Panc1 (cell line): ENCODE results near the gene RRM2. TPM values are rescaled to one million over a fixed set of nuclear protein-coding genes. Genes with fewer than 3 reads are reported as not detected.

Experiments used
- ATAC-seq: fragments of 200-7000 bp; cut with Tn5 transposase; 2 replicates; pipeline ENCODE4 v1.9.1; 2020; ENCODE audit warnings: mild to moderate bottlenecking, moderate library complexity
- BruUV-seq: library from RNA; stranded (reverse); fragments of 400-500 nt; replicated peaks from 2 replicates; lab custom pipeline; 2021; lab: Mats Ljungman, UMichigan
- CTCF ChIA-PET: fragments of 300-600 bp; sonication (Branson Sonifier 250); formaldehyde crosslinking; loops from one replicate; lab custom pipeline; 2022; ENCODE audit warnings: antibody characterized with exemption; lab: Charles Lee
- POLR2A ChIA-PET: fragments of 300-600 bp; sonication (Branson Sonifier 250); formaldehyde crosslinking; loops from one replicate; lab custom pipeline; 2022; ENCODE audit warnings: antibody characterized with exemption; lab: Charles Lee
- DNase-seq: peaks from one replicate; pipeline ENCODE4 v3.0.0-alpha.2; 2010; ENCODE audit warnings: low read depth, low spot score
- H3K27ac ChIP-seq: 2 replicates; pipeline ENCODE4 v1.5.1; 2011; ENCODE audit warnings: mild to moderate bottlenecking, low read length, inconsistent platforms
- H3K27me3 ChIP-seq: fragments of 200-500 bp; sonication (Bioruptor generic); 2 replicates; pipeline ENCODE4 v1.6.0; 2014; ENCODE audit warnings: low read length, inconsistent platforms; ENCODE audit not compliant: control insufficient read depth, insufficient read depth
- H3K36me3 ChIP-seq: fragments of 200-500 bp; sonication (Bioruptor generic); 2 replicates; pipeline ENCODE4 v1.5.1; 2014; ENCODE audit warnings: inconsistent platforms, mild to moderate bottlenecking, low read length, moderate library complexity; ENCODE audit not compliant: control insufficient read depth, insufficient read depth
- H3K4me1 ChIP-seq: 2 replicates; pipeline ENCODE4 v1.5.1; 2011; ENCODE audit warnings: inconsistent platforms, mild to moderate bottlenecking, low read length, moderate library complexity; ENCODE audit not compliant: control insufficient read depth, insufficient read depth
- H3K4me3 ChIP-seq, 2 experiments: 2 replicates each; pipeline ENCODE4 v1.5.1; 2011 to 2012; ENCODE audit warnings: low read depth in 2 of 2, low read length in 2 of 2, mild to moderate bottlenecking in 2 of 2, inconsistent platforms in 1 of 2, moderate library complexity in 1 of 2
- H3K9me3 ChIP-seq: fragments of 200-500 bp; sonication (Bioruptor generic); 2 replicates; pipeline ENCODE4 v1.5.1; 2014; ENCODE audit warnings: low read depth, mild to moderate bottlenecking, inconsistent platforms, low read length, moderate library complexity; ENCODE audit not compliant: control insufficient read depth, insufficient read depth
- POLR2AphosphoS5 ChIP-seq: IDR thresholded peaks from 2 replicates; pipeline ENCODE4 v1.6.1; 2012; ENCODE audit warnings: mild to moderate bottlenecking, low read depth, low read length, moderate library complexity
- SIN3A ChIP-seq: IDR thresholded peaks from 2 replicates; pipeline ENCODE4 v1.6.1; 2012; ENCODE audit warnings: low read depth, mild to moderate bottlenecking, low read length, moderate library complexity, borderline replicate concordance; ENCODE audit not compliant: insufficient read depth
- TCF7L2 ChIP-seq: IDR thresholded peaks from 2 replicates; pipeline ENCODE4 v1.6.1; 2011; ENCODE audit warnings: mild to moderate bottlenecking, low read depth, low read length, inconsistent platforms
- in situ Hi-C: cut with HindIII; loops from 2 replicates; pipeline ENCODE4 v1.10.0; 2016; ENCODE audit warnings: low sequenced_read_pairs, low pct_unique_long_range_greater_than_20kb
- intact Hi-C: fragments of 100-400 bp; cut with micrococcal nuclease; formaldehyde crosslinking; loops from one replicate; pipeline ENCODE4 v1.10.0; 2022; ENCODE audit not compliant: unreplicated experiment
- total RNA-seq: library from RNA; stranded (reverse); gene quantifications from one replicate; pipeline ENCODE4 v1.2.1, GENCODE V29; 2021; ENCODE audit not compliant: unreplicated experiment
- TF ChIP-seq, protein P1 (sequence below): fragments of 450-650 bp; IDR thresholded peaks from 2 replicates; pipeline ENCODE4 v1.5.1; 2017; ENCODE audit warnings: mild to moderate bottlenecking
- TF ChIP-seq, protein P2 (sequence below), 2 experiments: IDR thresholded peaks; 2 replicates each; pipeline ENCODE4 v1.6.1; 2011 to 2012; ENCODE audit warnings: low read depth in 2 of 2, control low read depth in 1 of 2, low read length in 1 of 2, mild to moderate bottlenecking in 1 of 2, moderate library complexity in 1 of 2; ENCODE audit not compliant: insufficient read depth in 1 of 2

Gene RRM2
- total RNA-seq, 1 experiment from 2014 or later, result 294 TPM

GRCh38 chr2:10119027-10119325 lies 3.6 kb upstream of the RRM2 start:
- in situ Hi-C loops (loop anchor here (25.0 kb wide), 1 partner anchor 318 kb away; the partner anchor contains the start of gene ODC1), intact Hi-C loops (no loop called here)
- ATAC-seq, result no peak
- no peaks in the 10 kb centered on the region for H3K9me3 ChIP-seq
- H3K36me3 ChIP-seq, result peaks cover 3% of the 10 kb centered on the region; the same call in 1 of the 2 replicates
- no peak for DNase-seq
- peak overlapping the region; percentile 100 for H3K27ac ChIP-seq
- CTCF ChIA-PET, result no interaction called here
- POLR2A ChIA-PET, result interaction anchor here (0.7 kb wide), 1 partner anchor 222 kb away, joined by 5 read pairs; no protein-coding TSS in a partner anchor
- peaks cover 24% of the 10 kb centered on the region for H3K4me1 ChIP-seq
- no peaks in the 10 kb centered on the region for H3K27me3 ChIP-seq
- TF ChIP-seq, protein P1, sequence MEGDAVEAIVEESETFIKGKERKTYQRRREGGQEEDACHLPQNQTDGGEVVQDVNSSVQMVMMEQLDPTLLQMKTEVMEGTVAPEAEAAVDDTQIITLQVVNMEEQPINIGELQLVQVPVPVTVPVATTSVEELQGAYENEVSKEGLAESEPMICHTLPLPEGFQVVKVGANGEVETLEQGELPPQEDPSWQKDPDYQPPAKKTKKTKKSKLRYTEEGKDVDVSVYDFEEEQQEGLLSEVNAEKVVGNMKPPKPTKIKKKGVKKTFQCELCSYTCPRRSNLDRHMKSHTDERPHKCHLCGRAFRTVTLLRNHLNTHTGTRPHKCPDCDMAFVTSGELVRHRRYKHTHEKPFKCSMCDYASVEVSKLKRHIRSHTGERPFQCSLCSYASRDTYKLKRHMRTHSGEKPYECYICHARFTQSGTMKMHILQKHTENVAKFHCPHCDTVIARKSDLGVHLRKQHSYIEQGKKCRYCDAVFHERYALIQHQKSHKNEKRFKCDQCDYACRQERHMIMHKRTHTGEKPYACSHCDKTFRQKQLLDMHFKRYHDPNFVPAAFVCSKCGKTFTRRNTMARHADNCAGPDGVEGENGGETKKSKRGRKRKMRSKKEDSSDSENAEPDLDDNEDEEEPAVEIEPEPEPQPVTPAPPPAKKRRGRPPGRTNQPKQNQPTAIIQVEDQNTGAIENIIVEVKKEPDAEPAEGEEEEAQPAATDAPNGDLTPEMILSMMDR, result no peak
- TF ChIP-seq SIN3A, result no peak
- no peak for TF ChIP-seq POLR2AphosphoS5
- TF ChIP-seq TCF7L2, result no peak
- TF ChIP-seq, protein P2, sequence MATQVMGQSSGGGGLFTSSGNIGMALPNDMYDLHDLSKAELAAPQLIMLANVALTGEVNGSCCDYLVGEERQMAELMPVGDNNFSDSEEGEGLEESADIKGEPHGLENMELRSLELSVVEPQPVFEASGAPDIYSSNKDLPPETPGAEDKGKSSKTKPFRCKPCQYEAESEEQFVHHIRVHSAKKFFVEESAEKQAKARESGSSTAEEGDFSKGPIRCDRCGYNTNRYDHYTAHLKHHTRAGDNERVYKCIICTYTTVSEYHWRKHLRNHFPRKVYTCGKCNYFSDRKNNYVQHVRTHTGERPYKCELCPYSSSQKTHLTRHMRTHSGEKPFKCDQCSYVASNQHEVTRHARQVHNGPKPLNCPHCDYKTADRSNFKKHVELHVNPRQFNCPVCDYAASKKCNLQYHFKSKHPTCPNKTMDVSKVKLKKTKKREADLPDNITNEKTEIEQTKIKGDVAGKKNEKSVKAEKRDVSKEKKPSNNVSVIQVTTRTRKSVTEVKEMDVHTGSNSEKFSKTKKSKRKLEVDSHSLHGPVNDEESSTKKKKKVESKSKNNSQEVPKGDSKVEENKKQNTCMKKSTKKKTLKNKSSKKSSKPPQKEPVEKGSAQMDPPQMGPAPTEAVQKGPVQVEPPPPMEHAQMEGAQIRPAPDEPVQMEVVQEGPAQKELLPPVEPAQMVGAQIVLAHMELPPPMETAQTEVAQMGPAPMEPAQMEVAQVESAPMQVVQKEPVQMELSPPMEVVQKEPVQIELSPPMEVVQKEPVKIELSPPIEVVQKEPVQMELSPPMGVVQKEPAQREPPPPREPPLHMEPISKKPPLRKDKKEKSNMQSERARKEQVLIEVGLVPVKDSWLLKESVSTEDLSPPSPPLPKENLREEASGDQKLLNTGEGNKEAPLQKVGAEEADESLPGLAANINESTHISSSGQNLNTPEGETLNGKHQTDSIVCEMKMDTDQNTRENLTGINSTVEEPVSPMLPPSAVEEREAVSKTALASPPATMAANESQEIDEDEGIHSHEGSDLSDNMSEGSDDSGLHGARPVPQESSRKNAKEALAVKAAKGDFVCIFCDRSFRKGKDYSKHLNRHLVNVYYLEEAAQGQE (IDR thresholded peaks at IDR 0.05; ENCODE audit: insufficient read depth in 1 of 2, low read depth in 2 of 2, low read length in 1 of 2), result no peak
- no peak overlapping the region for H3K4me3 ChIP-seq
- BruUV-seq, result no TSS peak

- DNase-seq, result no peak
- POLR2A ChIA-PET, result interaction anchor here (0.7 to 0.9 kb wide), 2 partner anchors 222 to 326 kb away, joined by 3 to 5 read pairs; no protein-coding TSS in a partner anchor
- Histone ChIP-seq H3K9me3 (no peaks in the 10 kb centered on the region), H3K36me3 (peaks cover 3% of the 10 kb centered on the region; the same call in 1 of the 2 replicates), H3K27me3 (no peaks in the 10 kb centered on the region), H3K27ac (peak overlapping the region; percentile 100), H3K4me1 (peaks cover 25% of the 10 kb centered on the region), H3K4me3 (peak overlapping the region; percentile 54 to 72)
- in situ Hi-C loops (loop anchor here (25.0 kb wide), 1 partner anchor 318 kb away; the partner anchor contains the start of gene ODC1), intact Hi-C loops (loop anchor here (10.0 kb wide), 1 partner anchor 45 kb away; no protein-coding TSS in a partner anchor)
- no TSS peak for BruUV-seq
- CTCF ChIA-PET, result interaction anchor here (0.9 kb wide), 1 partner anchor 47 kb away, joined by 4 read pairs; no protein-coding TSS in a partner anchor
- ATAC-seq, result no peak
- TF ChIP-seq, protein P2 (IDR thresholded peaks at IDR 0.05; ENCODE audit: insufficient read depth in 1 of 2, low read depth in 2 of 2, low read length in 1 of 2), result no peak
- TF ChIP-seq POLR2AphosphoS5 (no peak), TCF7L2 (no peak), SIN3A (no peak)
- TF ChIP-seq, protein P1, result no peak
These were observed 2.9 kb upstream of the RRM2 start for GRCh38 chr2:10119601-10120157.
